Esophagus muscularis mucosa (tissue), 4 donors: Measurements from ENCODE around the gene PURA.

Source experiments
- EP300 ChIP-seq: sonication (generic); formaldehyde crosslinking; IDR thresholded peaks from one replicate; pipeline ENCODE4 v1.6.1; 2017; ENCODE audit warnings: antibody characterized with exemption
- POLR2A ChIP-seq: fragments of 450-650 bp; IDR thresholded peaks from one replicate; pipeline ENCODE4 v1.6.1; 2017; ENCODE audit warnings: antibody characterized with exemption, moderate library complexity, mild to moderate bottlenecking, low read depth
- POLR2AphosphoS5 ChIP-seq, 2 donors: sonication (generic); formaldehyde crosslinking; IDR thresholded peaks; one replicate each; pipeline ENCODE4 v1.6.1; 2017; ENCODE audit warnings: antibody characterized with exemption in 2 of 2
- TF ChIP-seq, protein P1 (sequence below), 3 experiments: fragments of 200-600 bp in 2 of 3; fragments of 450-650 bp in 1 of 3; sonication (generic) in 2 of 3; IDR thresholded peaks; one replicate each; pipeline ENCODE4 v1.5.1; 2017 to 2019; ENCODE audit warnings: antibody characterized with exemption in 3 of 3, mild to moderate bottlenecking in 2 of 3, moderate library complexity in 1 of 3

DNA sequence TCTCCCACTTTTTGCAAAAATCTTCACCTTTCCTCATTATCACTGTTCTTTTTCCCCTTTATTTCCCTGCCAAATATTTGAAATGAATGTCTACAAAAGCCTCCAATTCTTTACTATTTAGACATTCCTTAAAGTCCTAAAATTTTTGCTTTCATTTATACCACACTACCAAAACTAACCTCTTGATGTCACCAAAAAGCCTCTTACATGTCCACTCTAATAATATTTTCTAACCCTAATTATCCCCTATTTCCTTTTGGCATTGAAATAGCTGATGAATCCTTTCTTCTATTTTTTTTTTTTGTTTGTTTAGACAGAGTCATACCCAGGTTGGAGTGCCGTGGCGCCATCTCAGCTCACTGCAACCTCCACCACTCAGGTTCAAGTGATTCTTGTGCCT, 38.5 kb upstream of the PURA start:
- TF ChIP-seq, protein P1, sequence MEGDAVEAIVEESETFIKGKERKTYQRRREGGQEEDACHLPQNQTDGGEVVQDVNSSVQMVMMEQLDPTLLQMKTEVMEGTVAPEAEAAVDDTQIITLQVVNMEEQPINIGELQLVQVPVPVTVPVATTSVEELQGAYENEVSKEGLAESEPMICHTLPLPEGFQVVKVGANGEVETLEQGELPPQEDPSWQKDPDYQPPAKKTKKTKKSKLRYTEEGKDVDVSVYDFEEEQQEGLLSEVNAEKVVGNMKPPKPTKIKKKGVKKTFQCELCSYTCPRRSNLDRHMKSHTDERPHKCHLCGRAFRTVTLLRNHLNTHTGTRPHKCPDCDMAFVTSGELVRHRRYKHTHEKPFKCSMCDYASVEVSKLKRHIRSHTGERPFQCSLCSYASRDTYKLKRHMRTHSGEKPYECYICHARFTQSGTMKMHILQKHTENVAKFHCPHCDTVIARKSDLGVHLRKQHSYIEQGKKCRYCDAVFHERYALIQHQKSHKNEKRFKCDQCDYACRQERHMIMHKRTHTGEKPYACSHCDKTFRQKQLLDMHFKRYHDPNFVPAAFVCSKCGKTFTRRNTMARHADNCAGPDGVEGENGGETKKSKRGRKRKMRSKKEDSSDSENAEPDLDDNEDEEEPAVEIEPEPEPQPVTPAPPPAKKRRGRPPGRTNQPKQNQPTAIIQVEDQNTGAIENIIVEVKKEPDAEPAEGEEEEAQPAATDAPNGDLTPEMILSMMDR (IDR thresholded peaks at IDR 0.05): peak in 2 of 3 experiments; percentile 4 to 11
- no peak for TF ChIP-seq POLR2AphosphoS5 (IDR thresholded peaks at IDR 0.05)
- no peak for TF ChIP-seq EP300
- no peak for TF ChIP-seq POLR2A
